Measurements from ENCODE around the gene VSIG10L. TPM values are rescaled to one million over a fixed set of nuclear protein-coding genes. Genes with fewer than 3 reads are reported as not detected.

Gene VSIG10L
- total and polyA plus RNA-seq, 7 donors = 0.35 to 2.3 (median 0.79) TPM

DNA sequence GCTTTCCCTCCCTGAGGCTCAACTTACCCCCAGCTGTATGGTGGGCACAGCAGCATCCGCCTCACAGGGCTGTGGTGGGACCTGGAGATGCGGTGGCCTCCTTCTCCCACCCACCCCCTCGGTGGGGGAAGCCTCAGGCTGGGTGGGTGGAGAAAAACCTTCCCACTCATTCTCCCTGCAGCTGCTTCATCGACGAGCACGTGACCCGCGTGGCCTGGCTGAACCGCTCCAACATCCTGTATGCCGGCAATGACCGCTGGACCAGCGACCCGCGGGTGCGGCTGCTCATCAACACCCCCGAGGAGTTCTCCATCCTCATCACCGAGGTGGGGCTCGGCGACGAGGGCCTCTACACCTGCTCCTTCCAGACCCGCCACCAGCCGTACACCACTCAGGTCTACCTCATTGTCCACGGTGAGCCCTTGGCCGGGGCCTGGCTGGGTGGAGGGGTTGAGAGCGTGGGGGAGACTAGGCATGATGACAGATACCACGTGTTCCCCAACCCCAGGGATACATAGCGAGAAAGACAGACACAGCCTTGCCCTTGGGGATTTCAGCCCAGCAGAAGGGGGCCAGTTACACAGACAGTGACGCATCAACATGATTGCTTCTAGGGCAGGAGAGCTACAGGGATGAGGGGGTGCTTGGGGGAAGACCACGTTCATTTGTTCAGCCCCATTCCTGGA, 18.3 kb downstream of the VSIG10L start:
- no peaks in the 10 kb centered on the region for H3K36me3 ChIP-seq (ENCODE audit: insufficient read depth in 1 of 2, low read depth in 1 of 2)

GRCh38 chr19:51321799-51322198, 20.1 kb downstream of the VSIG10L start:
- 74 to 80% (median 75%) methylated on average over 13 to 14 of the region's 14 CpGs for WGBS, 3 donors
- TF ChIP-seq, protein P1, sequence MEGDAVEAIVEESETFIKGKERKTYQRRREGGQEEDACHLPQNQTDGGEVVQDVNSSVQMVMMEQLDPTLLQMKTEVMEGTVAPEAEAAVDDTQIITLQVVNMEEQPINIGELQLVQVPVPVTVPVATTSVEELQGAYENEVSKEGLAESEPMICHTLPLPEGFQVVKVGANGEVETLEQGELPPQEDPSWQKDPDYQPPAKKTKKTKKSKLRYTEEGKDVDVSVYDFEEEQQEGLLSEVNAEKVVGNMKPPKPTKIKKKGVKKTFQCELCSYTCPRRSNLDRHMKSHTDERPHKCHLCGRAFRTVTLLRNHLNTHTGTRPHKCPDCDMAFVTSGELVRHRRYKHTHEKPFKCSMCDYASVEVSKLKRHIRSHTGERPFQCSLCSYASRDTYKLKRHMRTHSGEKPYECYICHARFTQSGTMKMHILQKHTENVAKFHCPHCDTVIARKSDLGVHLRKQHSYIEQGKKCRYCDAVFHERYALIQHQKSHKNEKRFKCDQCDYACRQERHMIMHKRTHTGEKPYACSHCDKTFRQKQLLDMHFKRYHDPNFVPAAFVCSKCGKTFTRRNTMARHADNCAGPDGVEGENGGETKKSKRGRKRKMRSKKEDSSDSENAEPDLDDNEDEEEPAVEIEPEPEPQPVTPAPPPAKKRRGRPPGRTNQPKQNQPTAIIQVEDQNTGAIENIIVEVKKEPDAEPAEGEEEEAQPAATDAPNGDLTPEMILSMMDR (IDR thresholded peaks at IDR 0.05) = no peak
- ATAC-seq (no peak), DNase-seq (no peak)
- Histone ChIP-seq H3K4me1 (no peaks in the 10 kb centered on the region), H3K36me3 (ENCODE audit: insufficient read depth in 1 of 2, low read depth in 1 of 2) (no peaks in the 10 kb centered on the region), H3K27me3 (ENCODE audit: insufficient read depth in 3 of 3, low read length in 2 of 3) (peaks cover 0 to 39% (median 6%) of the 10 kb centered on the region in 3 donors), H3K9me3 (no peaks in the 10 kb centered on the region), H3K4me3 (no peak overlapping the region), H3K27ac (no peak overlapping the region)
- intact Hi-C loops (cut with DNase I) = no loop called here

More for the DNA sequence above, 18.3 kb downstream of the VSIG10L start:
- Histone ChIP-seq H3K4me1 (no peaks in the 10 kb centered on the region), H3K27ac (no peak overlapping the region), H3K27me3 (ENCODE audit: insufficient read depth in 3 of 3, low read length in 2 of 3) (peaks cover 0 to 49% (median 15%) of the 10 kb centered on the region in 3 donors), H3K4me3 (no peak overlapping the region), H3K9me3 (no peaks in the 10 kb centered on the region)
- DNase-seq (no peak), ATAC-seq (no peak)
- TF ChIP-seq, protein P1 (IDR thresholded peaks at IDR 0.05) = no peak
- intact Hi-C loops (cut with DNase I) = no loop called here
- WGBS, 3 donors = 67 to 71% (median 70%) methylated on average over 29 of the region's 29 CpGs

GRCh38 chr19:51320280-51320657, 21.7 kb downstream of the VSIG10L start:
- intact Hi-C loops (cut with DNase I) = no loop called here
- no peaks in the 10 kb centered on the region for H3K9me3 ChIP-seq
- no peaks in the 10 kb centered on the region for H3K36me3 ChIP-seq (ENCODE audit: insufficient read depth in 1 of 2, low read depth in 1 of 2)
- H3K27ac ChIP-seq = no peak overlapping the region
- peaks cover 0 to 26% (median 3%) of the 10 kb centered on the region in 3 donors for H3K27me3 ChIP-seq (ENCODE audit: insufficient read depth in 3 of 3, low read length in 2 of 3)
- no peak for DNase-seq
- 13 to 16% (median 15%) methylated on average over 12 to 14 of the region's 14 CpGs for WGBS, 3 donors
- H3K4me3 ChIP-seq = no peak overlapping the region
- no peak for ATAC-seq
- TF ChIP-seq, protein P1 (IDR thresholded peaks at IDR 0.05) = no peak
- H3K4me1 ChIP-seq = no peaks in the 10 kb centered on the region

DNA sequence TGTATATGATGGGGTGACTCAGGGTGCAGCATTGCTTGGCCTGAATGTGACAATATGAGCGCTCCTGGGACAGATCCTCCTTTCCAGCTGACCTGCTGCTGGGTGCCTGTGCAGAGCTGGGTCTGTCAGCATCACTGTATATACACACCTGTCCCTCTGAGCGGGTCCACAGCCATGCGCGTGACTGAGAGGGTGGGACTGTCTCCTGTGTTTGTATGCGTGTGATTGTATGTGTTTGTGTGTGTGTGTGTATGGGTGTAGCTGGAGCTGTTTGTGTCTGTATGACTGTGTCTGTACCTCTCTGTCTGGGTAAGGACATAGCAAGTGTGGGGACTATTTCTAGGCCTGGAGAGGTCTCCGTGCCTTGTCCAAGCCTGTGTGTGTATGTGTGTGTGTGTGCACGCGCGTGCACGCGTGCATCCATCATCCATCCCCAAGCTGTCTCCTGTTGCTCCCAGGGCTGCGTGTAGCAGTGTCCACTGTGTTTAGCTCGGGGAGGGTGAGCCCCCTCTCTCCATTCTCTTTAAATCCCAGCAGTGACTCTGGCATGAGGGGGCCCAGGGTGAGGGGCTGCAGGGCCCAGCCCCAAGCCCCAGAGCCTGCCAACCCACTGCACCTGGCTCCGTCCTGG, 22.2 kb downstream of the VSIG10L start:
- H3K27ac ChIP-seq = no peak overlapping the region
- H3K27me3 ChIP-seq (ENCODE audit: insufficient read depth in 3 of 3, low read length in 2 of 3) = peaks cover 0 to 26% (median 3%) of the 10 kb centered on the region in 3 donors
- DNase-seq = no peak
- intact Hi-C loops (cut with DNase I) = no loop called here
- H3K9me3 ChIP-seq = no peaks in the 10 kb centered on the region
- no peak overlapping the region for H3K4me3 ChIP-seq
- no peaks in the 10 kb centered on the region for H3K36me3 ChIP-seq (ENCODE audit: insufficient read depth in 1 of 2, low read depth in 1 of 2)
- 56 to 63% (median 60%) methylated on average over 14 of the region's 14 CpGs for WGBS, 3 donors
- ATAC-seq = no peak
- no peaks in the 10 kb centered on the region for H3K4me1 ChIP-seq
- TF ChIP-seq, protein P1 (IDR thresholded peaks at IDR 0.05) = no peak
